ENCODE results near the gene GJC3. TPM values are rescaled to one million over a fixed set of nuclear protein-coding genes. Genes with fewer than 3 reads are reported as not detected.
"Not testable (repeated sequence)": the region's sequence is repeated elsewhere in the genome, so short reads cannot be mapped to it uniquely, and the experiment has no call there.

The GJC3 gene
- total RNA-seq, 1 donor from 2014 or later = 0.32 TPM

DNA sequence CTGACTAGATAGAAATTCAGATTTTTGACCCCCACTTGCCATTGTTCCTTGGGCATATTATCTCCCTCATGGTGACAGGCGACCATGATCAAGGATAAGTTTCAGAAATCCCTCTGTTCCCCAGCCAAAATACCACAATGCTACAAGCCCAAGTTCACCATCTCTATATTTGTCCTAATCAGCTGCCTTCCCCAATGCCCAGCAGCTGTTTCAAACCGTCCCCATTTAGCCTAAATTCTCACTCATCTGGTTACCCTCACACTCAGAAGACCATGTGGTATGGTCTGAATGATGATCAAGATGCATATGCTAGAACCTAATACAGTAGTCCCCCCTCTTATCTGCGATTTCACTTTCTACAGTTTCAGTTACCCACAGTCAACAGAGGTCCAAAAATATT is 956 bp upstream of the GJC3 start:
- intact Hi-C loops (cut with micrococcal nuclease) = no loop called here

DNA sequence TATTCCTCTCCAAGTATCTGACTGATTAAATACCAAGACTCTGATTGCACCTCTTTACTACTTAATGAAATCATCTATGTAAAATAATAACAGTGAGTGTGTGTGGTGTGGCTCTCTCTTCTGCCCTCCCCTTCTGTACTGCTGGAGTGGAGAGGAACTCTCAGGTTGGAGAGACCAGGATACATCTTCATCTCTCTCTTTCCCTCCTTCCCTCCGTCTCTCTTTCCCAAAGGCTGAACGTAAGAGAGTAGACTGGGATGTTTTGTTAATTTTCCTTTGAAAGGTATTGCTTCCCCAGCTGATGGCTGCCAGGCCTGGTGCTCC is 272 bp upstream of the GJC3 start:
- intact Hi-C loops (cut with micrococcal nuclease) = no loop called here

DNA sequence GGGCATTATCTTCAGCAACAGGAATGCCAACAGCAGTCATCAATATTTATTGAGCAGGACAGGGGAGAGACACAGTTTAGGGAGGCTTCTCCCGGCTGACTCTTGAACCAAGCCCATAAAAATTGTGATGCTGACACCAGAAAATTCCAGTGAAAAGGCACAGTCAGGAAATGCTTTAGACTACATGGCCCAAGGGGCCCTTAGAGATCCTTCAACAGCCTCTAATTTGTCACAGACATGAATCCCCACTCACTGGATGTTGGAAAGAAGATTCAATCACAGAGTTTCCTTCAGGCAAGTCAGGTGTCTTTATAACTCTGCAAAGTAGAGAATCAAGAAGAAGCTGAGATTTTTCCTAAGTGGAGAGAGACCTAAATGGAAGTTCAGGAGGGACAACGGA is 1.2 kb downstream of the GJC3 start:
- intact Hi-C loops (cut with micrococcal nuclease) = no loop called here

- intact Hi-C loops (cut with micrococcal nuclease) = no loop called here
These were observed 1.9 kb downstream of the GJC3 start for GRCh38 chr7:99927536-99927935.

GRCh38 chr7:99926321-99926720 is 3.1 kb downstream of the GJC3 start:
- intact Hi-C loops (cut with micrococcal nuclease) = no loop called here

DNA sequence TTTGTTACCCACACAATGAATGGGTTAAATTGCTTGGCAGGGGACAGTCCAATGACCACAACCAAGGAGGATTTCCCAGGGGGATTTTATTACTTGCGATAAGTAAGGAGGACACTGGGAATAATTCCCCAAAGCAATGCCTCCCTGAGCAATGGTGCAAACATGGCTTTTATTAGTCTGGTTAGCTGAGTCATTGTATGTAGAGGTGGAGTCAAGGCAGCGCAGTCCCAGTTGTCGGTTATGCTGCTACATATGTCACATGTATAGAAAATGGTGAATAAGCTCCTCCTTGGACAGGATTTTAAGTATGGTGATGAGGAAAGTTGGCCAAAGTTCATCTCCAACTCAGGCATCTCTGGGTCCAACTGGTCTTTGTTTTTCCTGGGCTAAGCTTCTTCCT is 6.2 kb downstream of the GJC3 start:
- intact Hi-C loops (cut with micrococcal nuclease) = no loop called here

DNA sequence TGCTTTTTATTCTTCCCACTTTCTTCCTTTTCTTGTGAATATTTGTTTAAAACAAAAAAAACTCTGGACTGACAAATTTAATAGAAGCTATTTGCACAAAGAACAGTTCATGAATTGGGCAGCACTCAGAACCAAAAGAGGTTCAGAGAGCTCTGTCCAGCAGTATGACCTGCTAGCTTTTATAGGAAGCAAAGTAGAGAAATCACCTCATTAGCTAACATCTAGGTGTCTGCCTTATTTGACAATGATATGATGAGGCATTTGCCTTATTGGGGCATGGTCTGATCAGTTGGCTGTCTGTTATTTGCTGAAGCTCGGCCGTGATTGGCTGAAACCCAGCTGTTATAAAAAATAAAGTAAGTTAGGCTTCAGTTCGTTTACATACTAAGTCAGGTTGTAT is 9.3 kb downstream of the GJC3 start:
- intact Hi-C loops (cut with micrococcal nuclease) = no loop called here

DNA sequence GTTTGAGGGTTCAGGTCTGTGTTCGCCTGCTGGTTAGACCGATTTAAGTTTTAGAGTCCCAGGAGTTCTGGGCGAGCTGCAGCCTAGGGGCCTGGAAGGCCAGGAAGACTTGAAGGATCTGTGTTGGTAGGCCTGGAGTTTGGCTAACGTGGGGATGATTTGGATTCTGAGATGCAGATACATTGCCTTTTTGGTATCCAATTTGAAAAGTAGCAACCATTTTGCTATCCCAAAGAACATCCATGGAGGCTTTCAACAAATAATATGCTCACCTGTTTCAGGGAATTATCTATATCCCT is 9.7 kb downstream of the GJC3 start:
- intact Hi-C loops (cut with micrococcal nuclease) = loop anchor here (1.0 to 10.0 kb wide), 11 partner anchors 96 to 958 kb away; partner anchors contain the start of genes CNPY4, FAM200A, GIGYF1 and SRRT

GRCh38 chr7:99918959-99919813 is 10.2 kb downstream of the GJC3 start, which contains the start of gene TRIM4:
TSS of gene TRIM4 (minus strand) at chr7:99919530. CDS start at chr7:99919401, 129 bp downstream.
- intact Hi-C loops (cut with micrococcal nuclease) = loop anchor here (1.0 to 10.0 kb wide), 11 partner anchors 96 to 958 kb away; partner anchors contain the start of genes CNPY4, FAM200A, GIGYF1 and SRRT

DNA sequence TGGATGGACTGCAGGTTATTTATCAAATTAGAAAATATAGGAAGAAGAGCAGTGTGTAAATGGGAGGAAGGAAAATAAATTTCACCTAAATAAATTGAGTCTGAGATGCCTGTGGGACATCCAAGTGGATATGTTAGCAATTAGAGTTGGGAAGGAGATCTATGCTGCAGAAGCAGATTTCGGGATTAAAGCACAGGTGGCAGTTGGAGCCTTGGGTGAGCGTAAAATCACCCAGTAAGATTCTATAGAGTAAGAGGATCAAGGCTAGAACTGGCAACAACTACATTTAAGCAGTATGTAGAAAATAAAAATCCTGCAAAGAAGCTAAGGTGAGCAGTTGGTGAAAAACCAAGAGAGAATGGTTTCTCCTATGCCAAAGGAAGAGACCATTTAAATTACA is 18.4 kb downstream of the GJC3 start:
- intact Hi-C loops (cut with micrococcal nuclease) = loop anchor here (10.0 kb wide), 1 partner anchor 784 kb away; the partner anchor contains the start of gene GIGYF1

DNA sequence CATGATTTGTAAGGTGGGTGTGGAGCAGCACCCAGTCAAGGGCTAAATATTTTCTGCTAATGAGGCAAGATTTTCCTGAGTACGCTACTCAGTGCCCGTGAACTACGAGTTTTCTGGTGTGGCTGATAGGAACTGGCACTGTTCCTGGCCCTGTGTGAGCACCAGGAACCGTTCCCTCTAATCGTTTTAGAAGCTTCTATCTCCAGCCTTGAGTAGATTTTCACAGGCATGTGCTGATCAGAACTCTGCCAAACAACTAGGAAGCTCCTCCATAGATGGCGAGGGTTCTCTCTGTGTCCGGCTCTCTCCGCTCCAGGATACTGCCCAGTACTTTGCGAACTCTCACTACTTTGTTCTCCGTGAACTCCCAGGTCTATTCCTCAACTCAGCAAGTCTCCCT is 27.8 kb downstream of the GJC3 start:
- intact Hi-C loops (cut with micrococcal nuclease) = no loop called here

DNA sequence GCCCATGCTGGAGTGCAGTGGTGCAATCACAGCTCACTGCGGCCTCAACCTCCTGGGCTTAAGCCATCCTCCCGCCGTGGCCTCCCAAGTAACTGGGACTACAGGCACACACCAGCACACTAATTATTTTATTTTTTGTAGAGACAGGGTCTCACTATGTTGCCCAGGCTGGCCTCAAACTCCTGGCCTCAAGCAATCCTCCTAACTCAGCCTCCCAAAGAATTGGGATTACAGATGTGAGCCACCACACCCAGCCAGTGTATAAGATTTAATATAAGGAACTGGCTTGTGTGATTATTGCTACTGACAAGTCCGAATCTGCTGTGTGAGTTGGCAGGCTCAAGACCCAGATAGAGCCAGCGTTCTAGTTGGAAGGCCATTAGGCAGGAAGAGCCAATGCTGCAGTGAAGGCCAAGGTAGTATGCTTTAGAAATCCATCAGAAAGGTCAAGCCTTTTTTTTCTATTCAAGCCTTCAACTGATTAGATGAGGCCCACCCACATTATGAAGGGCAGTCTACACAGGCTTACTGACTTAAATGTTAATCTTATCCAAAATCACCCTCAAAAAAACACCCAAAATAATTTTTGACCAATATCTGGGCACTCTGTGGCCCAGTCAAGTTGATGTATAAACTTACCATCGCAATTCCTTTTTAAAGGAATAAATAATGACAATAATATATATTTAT is 29.4 kb downstream of the GJC3 start:
- intact Hi-C loops (cut with micrococcal nuclease) = no loop called here

DNA sequence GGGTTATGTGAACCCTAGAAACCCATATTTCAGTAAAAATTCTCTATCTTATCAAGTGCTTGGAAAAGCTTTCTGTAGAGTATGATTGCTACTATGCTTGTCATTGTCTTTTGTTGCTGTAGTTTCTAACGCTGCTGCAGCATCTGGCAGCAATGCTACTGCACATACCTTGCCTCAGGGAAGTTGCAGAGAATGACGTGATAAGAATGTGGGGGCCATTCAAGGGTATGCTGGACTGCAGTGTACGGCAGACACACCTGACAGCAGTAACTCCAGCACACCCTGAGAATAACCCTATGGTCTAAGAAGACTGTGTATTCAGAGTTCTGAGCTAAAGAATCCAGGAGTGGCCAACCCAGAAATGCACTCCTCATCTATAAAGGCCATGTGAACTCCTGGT is 30.6 kb downstream of the GJC3 start:
- intact Hi-C loops (cut with micrococcal nuclease) = no loop called here

DNA sequence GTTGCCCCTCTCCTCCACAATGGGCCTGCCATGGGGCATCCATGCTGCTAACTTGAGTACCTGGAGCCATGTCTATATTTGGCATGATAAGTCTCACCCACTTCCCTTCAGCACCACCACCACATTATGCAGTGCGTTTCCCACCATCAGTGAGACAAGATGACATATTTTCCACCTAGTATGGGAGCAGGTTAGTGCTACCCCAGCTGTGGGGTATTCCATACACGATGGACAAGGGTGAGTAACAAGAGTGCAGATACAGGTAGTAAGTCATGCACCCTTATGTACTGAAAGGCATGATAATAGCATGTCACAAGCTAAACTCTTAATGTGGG is 31.4 kb downstream of the GJC3 start:
- intact Hi-C loops (cut with micrococcal nuclease) = no loop called here

DNA sequence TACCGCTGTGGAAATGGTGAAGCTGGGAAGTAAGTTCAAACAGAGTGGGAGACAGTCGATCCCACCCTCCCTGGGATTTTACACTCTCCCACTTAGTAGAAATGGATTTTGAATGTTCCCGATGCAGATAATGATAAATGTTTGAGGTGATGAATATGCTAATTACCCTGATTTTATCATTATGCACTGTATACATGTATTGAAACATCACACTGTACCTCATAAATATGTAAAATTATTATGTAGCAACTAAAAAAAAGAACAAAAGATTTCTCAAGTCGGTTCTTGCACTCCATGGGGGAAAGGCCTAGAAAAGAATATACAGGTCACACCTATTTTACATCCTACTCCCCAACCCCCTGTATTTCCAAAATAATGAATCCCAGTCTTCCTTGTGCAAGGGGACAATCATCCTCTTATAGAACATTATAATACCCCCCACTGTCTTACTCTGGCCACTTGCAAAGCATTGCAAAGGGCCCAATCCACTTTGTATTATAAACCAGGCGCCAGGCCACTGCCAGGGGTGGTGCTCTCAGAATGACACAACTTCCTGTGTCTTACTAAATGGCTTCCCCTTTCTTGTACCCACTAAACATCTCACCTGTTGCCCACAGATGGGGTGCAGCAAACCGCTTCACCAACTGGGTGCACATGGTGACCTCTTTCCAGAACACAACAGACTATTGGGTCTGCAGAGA is 31.9 kb downstream of the GJC3 start:
- intact Hi-C loops (cut with micrococcal nuclease) = no loop called here

DNA sequence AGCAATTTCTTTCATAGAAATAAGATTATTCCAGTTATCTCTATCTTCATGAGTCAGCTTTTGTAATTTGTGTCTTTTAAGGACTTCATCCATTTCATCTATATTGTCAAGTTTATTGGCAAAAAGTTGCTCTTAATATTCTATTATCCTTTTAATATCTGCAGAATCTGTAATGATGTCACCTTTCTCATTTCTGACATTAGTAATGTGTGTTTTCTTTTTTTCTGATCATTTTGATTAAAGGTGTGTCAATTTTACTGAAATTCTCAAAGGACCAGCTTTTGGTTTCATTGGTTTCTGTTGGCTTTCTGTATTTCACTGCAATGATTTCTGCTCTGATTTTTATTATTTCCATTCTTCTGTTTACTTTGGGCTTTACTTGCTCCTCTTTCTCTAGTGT is 34.7 kb downstream of the GJC3 start:
- intact Hi-C loops (cut with micrococcal nuclease) = no loop called here

- intact Hi-C loops (cut with micrococcal nuclease) = no loop called here
These were observed 36.1 kb downstream of the GJC3 start for GRCh38 chr7:99893280-99893679.

DNA sequence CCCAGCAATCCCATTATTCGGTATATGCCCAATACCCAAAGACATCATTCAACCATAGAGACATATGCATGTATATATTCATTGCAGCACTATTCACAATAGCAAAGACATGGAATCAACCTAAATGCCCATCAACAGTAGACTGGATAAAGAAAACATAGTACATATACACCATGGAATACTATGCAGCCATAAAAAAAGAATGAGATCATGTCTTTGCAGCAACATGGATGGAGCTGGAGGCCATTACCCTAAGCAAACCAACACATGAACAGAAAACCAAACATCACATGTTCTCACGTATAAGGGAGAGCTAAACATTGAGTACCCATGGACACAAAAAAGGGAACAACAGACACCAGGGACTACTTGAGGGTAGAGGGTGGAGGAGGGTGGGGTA is 39.1 kb downstream of the GJC3 start:
- intact Hi-C loops (cut with micrococcal nuclease) = not testable (repeated sequence)

GRCh38 chr7:99888366-99888765 is 41.1 kb downstream of the GJC3 start:
- intact Hi-C loops (cut with micrococcal nuclease) = not testable (repeated sequence)

DNA sequence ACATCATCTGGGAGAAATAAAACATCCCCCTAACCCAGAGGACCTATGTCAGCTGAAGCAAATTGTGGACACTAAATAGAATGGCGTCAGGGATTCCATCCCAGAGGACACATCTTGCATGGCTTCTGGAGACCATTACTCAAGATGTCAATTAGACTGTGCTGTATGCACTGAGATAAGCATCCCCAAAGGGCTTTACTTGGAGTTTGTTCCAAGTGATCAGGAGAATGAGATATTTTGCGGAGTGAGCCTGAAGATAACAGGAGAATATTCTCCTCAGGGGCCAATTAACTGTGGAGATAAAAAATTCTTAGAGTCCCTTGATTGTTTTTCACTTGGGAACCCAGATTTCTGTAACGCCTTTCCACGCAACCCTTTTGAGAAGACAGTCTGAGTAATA is 48.0 kb downstream of the GJC3 start:
- intact Hi-C loops (cut with micrococcal nuclease) = no loop called here

- intact Hi-C loops (cut with micrococcal nuclease) = no loop called here
These were observed 52.5 kb downstream of the GJC3 start, which contains the start of gene OR2AE1 for GRCh38 chr7:99876933-99877332. TSS of gene OR2AE1 (minus strand) at chr7:99877033. CDS start at chr7:99877033, 0 bp downstream.

- intact Hi-C loops (cut with micrococcal nuclease) = no loop called here
These were observed 52.9 kb downstream of the GJC3 start for GRCh38 chr7:99876491-99876890.

Measured in T-helper 1 cell treated with Interleukin-12 subunit alpha and Interleukin-12 subunit beta and Interleukin-4 antibody, amounts not matched to agents 30 ng/mL and 1 ng/mL, for 36 hours (primary cell).